GM12875 (cell line): ENCODE data around the gene GAD1.
A peak's percentile ranks its signal among the peaks of the same experiment; 100 is the strongest.

Experiments
- H3K4me3 ChIP-seq: one replicate; pipeline ENCODE4 v1.5.1; 2011; ENCODE audit warnings: low read depth, low read length, control low read depth
- TF ChIP-seq, protein P1 (sequence below): IDR thresholded peaks from 2 replicates; pipeline ENCODE4 v1.5.1; 2011; ENCODE audit warnings: low read depth, mild to moderate bottlenecking, control low read depth, inconsistent platforms, low read length, moderate library complexity, borderline replicate concordance; ENCODE audit not compliant: insufficient read depth

Gene GAD1

DNA sequence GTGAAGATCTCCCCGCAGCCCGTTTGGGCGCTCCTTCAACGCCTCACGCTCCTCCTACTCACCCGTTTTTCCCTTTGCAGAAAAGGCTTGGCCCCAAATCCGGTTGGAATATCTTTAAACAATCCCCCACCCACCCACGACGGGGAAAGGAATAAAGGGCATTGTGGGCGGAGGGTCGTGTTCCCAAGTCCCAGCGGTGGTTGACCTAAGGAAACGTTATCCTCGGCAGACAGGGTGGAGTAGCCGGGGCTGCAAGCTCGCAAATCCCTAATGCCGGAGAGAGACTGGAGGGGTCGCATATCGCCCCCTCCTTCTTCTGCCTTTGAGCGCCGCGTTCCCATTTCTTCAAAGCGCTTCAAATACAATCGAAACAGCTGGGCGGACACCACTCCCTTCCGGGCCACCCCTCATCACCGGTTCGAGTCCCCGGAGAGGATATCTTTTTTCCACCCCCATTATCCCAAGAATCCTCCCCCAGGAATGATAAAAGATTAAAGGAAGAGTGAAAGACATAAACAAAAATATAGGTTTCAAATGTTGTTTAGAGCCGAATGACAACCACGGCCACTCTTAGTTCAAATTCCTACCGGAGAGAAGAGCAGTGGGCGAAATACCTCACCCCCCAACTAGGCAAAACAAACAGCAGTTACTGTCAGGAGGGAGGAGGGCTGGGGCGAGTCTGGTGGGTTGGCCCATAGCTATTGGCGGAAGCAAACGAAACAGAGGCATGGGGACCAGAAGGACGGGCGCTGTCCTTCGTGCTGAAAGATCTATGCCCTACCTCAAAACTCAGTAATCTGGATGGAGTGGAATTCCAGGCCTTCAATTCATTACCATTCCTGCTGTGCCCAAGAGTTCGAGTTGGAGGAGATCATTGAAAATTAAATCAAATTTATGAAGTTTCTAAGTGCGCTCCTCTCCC, 2.8 kb upstream of the GAD1 start:
- TF ChIP-seq, protein P1, sequence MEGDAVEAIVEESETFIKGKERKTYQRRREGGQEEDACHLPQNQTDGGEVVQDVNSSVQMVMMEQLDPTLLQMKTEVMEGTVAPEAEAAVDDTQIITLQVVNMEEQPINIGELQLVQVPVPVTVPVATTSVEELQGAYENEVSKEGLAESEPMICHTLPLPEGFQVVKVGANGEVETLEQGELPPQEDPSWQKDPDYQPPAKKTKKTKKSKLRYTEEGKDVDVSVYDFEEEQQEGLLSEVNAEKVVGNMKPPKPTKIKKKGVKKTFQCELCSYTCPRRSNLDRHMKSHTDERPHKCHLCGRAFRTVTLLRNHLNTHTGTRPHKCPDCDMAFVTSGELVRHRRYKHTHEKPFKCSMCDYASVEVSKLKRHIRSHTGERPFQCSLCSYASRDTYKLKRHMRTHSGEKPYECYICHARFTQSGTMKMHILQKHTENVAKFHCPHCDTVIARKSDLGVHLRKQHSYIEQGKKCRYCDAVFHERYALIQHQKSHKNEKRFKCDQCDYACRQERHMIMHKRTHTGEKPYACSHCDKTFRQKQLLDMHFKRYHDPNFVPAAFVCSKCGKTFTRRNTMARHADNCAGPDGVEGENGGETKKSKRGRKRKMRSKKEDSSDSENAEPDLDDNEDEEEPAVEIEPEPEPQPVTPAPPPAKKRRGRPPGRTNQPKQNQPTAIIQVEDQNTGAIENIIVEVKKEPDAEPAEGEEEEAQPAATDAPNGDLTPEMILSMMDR = no peak
- no peak overlapping the region for H3K4me3 ChIP-seq

DNA sequence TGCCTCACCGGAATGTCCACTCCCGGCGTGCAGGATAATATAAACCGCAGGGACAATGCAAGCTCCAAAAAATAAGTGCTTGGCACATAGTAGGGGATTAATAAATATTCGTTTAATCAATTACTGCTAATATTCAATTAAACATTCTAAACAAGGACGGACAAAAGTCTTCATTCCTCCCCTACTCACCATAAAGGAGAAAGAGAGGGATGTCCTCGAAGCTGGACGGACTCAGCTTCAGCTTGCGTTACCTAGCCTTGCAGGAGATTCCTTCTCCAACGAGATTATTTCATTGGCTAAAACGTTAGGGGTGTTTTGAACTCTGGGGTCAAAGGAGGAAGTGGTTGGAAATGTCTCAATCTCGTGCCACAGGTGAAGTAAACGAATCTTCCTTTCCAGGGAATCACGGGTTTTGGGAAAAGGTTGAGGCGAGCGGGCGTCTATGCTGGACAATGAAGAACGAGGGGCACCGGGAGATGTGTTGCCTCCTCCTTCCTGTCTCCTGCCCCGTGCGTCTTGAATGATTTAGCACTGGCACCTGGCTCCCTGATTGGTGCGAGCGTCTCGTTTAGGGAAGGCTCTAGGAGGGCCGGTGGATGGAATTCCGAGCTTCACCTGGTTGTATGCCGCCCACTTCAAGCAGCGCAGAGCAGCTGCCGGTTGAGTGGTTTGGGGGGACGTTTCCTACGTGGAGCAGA, 2.0 kb upstream of the GAD1 start:
- H3K4me3 ChIP-seq = no peak overlapping the region
- TF ChIP-seq, protein P1 = no peak

DNA sequence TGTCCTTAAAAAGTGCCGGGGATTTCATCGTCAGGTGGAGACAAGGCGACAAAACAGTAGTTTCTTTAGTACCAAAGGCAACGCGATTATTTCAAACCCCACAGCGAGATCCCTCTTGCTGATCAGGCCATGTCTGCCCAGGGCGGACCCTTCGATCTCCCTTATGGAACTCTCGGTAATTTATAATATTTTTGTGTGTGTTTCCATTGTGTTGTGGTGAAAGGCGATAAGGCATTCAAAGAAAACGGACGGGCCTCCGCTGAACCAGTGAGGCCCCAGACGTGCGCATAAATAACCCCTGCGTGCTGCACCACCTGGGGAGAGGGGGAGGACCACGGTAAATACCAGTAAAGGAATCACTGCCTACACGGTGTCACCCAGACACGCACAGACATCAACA, 1.4 kb upstream of the GAD1 start:
- H3K4me3 ChIP-seq = no peak overlapping the region
- TF ChIP-seq, protein P1 = no peak

DNA sequence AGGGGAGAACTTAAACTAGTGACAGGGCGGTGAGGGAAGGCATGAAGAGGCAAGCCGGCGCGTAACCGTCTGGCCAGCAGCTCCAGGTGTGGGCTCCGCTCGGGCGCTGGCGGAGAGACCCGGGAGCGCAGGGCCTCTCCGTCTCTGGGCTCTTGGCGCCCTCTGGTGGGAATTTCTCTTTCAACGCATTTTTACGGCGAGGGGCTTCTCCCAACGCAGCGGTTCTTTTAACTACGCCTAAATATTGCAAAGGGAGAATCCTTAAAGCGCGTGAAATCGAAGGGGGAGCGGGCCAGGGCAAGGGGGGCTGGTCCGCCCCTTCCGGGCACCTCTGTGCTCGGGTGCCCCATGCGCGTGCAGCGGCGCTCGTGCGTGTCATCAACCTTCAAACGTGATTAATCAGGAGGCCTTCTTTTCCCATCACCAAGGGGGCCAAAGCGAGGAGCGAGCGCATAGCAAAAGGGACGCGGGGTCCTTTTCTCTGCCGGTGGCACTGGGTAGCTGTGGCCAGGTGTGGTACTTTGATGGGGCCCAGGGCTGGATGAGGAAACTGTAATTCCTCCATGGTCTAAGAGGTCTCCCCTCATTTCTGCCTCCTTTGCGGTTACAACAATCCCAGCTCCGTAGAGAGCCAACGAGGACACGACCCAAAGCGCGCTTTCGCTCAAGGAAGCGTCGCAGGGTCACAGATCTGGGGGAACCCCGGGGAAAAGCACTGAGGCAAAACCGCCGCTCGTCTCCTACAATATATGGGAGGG, 762 bp upstream of the GAD1 start:
- peak overlapping the region; percentile 17 for H3K4me3 ChIP-seq
- TF ChIP-seq, protein P1 = peak; percentile 80

DNA sequence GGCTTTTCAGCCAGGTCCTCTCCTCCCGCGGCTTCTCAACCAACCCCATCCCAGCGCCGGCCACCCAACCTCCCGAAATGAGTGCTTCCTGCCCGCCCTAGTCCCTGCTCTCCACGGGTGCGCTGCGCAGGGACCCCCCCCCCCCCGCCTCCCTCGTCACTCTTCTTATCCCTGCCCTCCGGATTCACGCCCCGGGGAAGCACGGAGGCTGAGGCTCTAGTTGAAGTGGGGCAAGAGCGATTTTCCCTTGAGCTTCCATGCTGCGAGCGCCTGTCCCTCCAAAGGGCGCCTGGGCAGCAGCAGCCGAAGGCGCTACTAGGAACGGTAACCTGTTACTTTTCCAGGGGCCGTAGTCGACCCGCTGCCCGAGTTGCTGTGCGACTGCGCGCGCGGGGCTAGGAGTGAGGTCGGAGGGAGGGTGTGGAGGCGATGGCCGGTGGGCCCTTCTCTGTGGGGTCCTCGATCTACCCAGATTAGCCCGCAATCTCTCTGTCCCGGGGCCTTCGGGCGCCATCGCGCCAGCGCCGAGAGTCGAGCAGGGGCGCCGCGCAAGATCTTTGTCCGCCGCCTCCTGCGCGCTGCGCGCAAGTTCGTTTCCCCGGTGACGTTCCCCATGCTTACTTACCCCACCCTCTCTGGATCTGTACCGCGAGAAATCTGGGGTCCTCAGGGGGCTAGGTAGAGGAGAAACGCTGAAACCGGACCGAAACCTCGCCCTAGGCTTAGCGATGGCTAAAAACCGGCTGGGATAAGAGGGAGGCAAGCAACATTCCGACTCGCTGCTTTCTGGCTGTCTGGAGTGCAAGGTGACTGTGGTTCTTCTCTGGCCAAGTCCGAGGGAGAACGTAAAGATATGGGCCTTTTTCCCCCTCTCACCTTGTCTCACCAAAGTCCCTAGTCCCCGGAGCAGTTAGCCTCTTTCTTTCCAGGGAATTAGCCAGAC, 677 bp downstream of the GAD1 start:
- TF ChIP-seq, protein P1 = no peak
- no peak overlapping the region for H3K4me3 ChIP-seq
